ENCODE data around the gene HSD17B12.
"Not testable (repeated sequence)": the region's sequence is repeated elsewhere in the genome, so short reads cannot be mapped to it uniquely, and the experiment has no call there.

HSD17B12 gene

DNA sequence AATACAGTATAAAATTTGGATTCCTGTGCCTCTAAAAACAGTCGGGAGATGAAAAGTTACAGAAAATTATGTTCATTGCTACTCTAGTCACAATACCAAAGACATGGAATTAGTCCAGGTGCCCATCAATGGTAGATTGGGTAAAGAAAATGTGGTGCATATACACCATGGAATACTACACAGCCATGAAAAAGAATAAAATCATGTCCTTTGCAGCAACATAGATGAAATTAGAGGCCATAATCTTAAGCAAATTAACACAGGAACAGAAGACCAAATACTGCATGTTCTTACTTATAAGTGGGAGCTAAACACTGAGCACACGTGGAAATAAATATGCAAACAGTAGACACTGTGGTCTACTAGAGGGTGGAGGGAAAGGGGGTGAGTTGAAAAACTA lies 67.6 kb downstream of the HSD17B12 start:
- no peak for DNase-seq

DNA sequence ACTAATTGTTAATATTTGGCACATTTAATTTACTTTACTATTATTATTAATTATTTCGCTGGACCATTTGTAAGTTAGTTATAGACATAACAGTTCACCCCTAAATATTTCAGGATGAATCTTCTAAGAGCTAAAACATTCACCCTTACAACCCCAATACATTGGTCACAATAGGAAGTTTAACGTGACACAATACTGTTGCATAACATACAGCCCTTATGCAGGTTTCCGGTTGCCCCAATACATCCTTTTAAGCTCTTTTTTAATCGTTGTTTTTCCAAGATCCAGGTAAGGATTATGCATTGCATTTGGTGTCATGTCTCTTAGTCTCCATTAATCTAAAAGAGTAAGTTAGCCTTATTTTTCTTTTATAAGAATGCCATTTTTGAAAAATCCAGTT lies 71.2 kb downstream of the HSD17B12 start:
- DNase-seq = no peak

DNA sequence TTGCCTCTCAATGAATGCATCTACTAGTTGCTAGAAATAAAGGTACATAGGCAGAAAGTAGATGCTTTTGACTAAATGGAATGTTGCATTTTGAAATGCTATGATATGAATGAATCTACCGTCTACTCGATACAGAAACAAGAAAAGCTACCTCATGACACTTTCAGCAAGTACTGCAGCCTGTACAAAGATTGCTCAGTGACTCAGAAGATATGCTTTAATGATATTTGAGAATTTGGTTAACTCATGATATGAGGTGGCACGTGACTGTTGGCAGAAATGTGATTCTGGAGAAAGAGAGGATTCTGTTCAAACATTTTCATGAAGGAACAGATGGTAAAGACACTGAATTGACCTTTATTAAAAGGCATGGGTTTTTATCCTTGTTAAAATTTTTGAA lies 76.0 kb downstream of the HSD17B12 start:
- no peak for DNase-seq

DNA sequence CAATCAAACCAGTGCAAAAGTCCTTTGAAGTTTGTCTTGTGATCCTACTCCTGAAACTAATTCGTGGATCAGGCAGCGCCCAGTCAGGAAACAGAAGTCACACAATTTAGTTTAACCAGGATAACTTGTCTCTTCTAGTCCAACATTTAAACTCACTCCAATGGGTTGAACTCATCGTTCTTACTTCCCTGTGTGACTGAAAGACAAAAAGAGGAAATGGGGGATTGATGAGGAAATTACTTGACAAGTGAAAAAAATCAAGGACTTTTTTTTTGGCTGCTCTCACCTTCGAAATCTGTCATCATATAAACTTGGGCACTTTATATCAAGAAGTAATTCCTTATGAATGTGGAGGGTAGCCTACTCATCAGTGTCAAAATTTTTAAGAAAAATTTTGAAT lies 78.4 kb downstream of the HSD17B12 start:
- DNase-seq = no peak

DNA sequence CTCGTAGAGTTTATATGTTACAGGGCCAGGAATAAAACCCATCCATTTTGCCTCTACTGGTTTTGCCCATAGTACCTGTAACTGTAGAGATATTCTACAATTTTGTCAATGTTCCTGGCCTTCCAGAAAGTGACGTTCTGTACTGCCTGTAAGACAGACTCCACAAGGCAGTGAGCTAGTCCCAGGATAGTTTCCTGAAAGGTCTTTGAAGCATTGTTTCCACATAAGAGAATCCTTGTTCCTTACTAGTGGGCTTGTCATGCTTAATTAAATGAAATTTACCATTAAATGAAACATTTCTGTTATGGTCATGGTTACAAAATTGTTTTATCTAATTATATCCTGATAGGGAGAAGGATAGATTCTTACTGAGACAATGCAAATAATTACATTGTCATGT lies 80.4 kb downstream of the HSD17B12 start:
- no peak for DNase-seq

DNA sequence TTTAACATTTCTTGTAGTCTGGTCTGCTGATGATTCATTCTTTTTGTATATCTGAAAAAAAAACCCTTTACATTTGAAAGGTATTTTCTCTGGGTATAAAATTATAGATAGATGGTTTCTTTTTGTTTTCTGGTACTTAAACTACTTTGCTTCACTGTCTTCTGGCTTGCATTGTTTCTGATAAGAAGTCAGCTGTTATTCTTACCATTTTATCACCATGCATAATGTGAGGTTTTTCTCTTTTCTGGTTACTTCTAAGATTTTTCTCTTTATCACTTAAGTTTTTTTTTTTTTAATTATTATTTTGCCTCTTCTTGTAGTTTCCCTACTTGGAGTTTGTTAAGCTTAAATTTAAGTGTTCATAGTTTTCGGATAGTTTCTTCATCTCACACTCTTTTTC lies 84.7 kb downstream of the HSD17B12 start:
- no peak for DNase-seq

DNA sequence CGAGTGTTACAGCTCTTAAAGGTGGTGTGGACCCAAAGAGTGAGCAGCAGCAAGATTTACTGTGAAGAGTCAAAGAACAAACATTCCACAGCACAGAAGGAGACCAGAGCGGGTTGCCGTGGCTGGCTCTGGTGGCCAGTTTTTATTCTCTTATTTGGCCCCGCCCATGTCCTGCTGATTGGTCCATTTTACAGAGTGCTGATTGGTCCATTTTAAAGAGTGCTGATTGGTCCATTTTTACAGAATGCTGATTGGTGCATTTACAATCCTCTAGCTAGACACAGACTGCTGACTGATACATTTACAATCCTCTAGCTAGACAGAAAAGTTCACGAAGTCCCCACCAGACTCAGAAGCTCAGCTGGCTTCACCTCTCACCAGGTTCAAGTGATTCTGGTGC lies 88.1 kb downstream of the HSD17B12 start:
- DNase-seq = not testable (repeated sequence)

DNA sequence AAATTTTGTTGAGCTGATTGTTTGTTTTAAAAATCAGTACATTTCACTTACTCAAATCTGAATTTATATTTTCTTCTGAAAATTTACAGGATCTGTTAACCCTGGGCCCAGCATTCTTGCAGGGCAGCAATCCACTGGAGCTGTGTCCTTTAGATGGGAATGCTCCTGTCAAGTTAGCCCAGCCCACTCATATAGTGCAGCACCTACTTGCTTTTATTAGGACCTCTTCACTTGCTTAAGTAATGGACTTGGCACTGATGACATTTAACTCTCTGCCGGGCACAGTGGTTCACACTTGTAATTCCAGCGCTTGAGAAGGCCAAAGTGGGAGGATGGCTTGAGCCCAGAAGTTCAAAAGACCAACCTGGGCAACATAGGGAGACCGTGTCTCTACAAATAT lies 89.6 kb downstream of the HSD17B12 start:
- DNase-seq = no peak

DNA sequence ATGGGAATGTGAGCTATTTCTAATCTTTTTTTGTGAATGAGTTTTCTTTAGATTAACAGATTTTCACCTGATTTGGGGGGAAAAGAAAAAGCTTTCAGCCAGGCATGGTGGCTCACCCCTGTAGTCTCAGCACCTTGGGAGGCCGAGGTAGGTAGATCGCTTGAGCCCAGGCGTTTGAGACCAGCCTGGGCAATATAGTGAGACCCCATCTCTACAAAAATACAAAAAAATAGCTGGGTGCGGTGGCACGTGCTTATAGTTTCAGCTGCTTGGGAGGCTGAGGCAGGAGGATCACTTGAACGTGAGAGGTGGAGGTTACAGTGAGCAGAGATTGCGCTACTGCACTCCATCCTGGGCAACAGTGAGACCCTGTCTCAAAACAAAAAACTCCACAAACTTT lies 92.2 kb downstream of the HSD17B12 start:
- no peak for DNase-seq

DNA sequence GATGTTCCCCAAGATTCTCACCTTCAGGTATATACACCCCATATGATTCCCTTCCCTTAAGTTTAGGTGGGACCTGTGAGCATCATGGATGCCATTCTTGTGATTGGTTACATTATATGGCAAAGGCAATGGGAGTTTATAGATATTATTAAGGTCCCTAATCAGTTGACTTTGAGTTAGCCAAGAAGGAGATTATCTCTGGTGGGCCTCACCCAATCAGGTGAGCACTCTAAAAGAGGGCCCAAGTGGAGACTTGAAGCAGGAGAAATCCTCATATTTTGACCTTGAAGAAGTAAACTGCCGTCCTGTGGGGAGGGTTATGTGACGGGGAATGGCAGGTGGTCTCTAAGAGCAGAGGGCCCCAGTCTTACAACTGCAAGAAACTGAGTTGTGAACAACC lies 94.2 kb downstream of the HSD17B12 start:
- DNase-seq = no peak

DNA sequence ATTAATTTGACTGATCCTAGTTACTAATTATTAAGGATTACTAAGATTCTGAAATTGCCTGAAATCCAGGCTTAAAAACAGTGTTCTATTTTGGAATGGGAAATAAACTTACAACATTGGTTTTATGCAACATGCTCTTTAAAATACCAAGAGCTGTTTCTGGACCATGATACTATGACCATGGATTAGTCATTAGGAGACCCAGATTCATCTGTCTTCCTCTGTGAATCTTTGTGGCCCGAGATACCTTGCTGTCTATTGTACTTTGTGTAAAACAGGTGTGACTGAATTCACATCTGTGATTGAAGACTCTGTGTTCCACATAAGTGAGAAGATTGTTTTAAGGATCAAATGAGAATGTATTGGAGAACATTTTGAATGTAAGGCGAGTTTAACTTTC lies 98.8 kb downstream of the HSD17B12 start:
- no peak for DNase-seq

DNA sequence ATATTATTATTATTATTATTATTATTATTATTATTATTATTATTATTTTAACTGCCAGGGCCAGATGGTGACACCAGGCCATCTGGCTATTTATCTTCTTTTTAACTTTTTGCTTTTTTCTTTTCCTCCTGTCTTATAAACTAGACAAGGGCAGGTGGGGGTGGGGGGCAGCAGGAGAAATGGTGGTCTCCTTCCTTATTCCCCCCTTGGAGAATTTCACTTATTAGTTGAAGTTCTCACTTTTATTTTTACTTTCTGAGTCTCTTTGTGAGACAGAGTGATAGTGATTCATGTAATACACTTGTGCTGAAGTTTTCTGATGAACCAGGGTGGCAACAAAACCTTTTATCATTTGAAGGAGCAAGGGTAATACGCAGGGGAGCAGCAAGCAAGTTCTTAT lies 103.8 kb downstream of the HSD17B12 start:
- no peak for DNase-seq

DNA sequence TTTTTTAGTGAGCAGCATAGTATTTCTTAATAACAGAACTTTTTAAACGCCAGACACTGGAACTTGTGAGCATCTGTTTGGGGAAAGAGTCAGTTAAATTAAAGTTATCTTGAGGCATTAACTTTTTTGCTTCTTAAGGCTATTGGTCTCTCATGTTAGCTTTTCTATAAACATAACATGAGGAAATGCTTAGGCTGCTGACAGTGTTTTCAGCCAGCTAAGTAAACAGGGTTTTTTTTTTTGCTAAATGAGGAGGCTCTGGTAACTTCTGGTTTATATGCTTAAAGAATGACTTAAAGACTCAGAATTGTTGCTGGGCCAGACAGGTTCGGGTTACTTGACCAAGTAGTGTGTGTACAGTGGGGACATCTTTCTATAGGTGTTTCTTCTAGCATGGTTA lies 104.3 kb downstream of the HSD17B12 start:
- DNase-seq = no peak

DNA sequence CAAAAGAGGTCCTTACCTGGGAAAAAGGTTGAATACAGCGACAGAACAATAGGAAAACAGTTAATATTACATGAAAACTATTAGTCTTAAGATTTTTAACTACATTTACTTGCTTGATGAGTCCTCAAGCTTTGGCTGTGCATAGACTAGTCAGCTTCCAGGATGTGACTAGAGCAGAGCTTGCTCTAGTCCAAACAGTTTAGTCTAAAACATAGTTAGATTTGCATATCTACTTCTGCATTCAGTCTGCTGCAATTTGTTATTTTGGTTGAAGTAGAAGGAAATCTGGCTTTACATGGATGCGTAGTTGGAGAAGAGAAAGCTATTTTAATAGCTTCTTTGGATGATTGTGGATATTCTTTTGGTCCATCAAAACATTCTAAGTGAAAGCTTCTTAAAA lies 104.8 kb downstream of the HSD17B12 start:
- no peak for DNase-seq

DNA sequence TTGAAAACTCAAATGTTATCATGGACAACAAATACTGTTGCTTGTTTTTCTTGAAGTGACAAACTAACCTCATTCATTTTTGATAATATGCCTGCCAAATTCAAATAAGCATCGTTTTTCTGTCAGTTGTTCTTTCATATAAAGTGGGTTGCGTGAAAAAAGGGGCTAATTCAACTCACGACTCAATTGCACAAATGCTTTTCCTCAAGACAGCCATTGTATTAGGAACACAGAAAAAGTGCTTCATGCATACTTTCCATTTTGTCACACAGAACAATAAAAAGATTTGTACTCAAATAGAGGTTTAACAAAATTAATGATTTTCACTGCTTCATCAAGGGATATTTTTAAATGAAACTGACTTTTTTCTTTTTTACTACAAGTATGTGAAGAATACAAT lies 105.5 kb downstream of the HSD17B12 start:
- DNase-seq = no peak

DNA sequence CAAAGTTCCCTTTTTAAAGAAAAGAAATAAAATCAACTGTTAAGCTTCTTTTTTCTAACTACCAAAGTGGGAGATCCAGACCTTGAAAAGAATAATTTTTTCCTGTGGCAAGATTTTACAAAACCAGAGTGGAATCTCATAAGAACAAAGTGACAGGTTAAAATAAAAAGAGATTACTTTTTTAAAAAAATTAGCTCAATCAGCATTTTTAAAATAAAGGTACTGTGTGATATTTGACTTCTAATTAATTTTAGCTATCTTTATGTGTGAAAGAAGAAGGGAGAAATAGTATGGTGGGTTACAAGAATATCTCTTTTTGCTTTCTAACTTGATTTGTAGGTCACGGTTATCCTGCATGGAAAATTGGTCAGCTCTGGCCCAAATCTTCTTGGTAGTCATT lies 107.3 kb downstream of the HSD17B12 start:
- no peak for DNase-seq

DNA sequence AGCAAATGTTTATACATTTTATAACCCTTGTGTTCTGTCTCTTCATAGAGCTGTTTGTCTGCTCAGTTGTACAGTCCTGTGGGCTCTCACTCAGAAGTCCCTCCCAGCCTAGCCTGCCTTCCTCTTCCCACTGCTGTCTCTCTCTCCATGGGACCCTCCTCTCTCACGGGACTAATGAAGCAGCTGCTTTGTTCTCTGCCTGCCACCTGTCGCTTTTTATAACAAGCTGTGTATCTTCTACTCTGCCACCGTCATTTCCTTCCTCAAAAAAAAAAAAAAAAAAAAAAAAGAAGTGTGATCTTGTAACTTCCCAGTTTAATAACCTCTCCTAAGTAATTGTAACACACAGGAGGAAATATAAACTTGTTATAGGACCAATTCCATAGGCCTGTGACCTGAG lies 107.9 kb downstream of the HSD17B12 start:
- DNase-seq = no peak

DNA sequence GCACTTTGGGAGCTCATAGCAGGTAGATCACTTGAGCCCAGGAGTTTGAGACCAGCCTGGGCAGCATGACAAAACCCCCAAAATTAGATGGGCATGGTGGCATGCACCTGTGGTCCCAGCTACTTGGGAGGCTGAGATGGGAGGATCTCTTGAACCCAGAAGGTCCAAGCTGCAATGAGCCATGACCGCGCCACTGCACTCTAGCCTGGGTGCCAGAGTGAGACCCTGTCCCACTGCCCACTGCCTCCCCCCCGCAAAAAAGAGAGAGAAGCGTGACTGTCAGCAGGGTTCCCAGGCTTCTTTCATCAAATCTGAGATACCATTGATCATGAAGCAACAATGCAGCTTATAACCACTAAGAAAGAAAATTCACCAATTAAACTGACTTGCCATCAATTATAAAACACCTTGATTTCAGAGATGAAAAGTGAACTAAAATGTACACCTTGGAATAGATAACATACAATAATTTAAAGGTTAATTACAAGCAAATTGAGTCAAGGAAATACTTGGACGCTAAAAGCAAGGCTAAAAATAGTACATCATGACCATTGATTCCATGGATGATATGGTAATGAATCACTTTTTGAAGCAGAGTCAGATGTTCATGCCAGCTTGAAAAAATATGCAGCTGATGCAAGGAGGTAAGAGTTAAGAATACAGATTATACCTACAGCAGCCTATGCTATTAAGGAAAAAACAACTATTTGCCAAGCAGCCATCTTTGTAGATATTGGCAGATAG lies 109.3 kb downstream of the HSD17B12 start:
- no peak for DNase-seq

DNA sequence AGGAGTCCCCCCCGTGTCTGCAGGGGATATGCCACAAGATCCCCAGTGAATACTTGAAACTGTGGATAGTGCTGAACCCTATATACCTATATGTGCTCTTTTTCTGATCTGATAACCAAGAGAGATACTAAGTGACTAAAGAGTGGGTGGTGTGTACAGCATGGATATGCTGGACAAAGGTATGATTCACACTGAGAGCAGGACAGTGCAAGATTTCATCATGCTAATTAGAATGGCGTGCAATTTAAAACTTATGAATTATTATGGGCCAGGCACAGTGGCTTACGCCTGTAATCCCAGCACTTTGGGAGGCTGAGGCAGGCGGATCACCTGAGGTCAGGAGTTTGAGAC lies 109.9 kb downstream of the HSD17B12 start:
- no peak for DNase-seq

DNA sequence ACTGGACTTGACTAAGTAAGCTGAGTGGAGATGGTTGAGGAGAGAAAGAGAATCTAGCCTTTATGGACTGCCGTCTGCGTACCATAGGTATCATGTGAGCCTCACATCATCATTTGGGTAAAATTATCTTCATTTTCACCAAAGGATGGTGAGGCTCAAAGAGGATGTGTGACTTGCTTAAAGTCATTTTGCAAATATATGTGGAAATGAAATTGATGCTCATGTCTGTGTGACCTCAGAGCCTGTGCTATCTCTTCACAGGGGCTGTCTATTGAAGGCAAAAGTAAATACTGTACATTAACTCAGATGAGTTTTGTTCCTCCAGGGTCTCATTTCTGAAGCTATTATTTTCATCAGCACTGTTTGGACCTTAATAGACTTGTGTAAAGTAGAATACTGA lies 116.8 kb downstream of the HSD17B12 start:
- no peak for DNase-seq

DNA sequence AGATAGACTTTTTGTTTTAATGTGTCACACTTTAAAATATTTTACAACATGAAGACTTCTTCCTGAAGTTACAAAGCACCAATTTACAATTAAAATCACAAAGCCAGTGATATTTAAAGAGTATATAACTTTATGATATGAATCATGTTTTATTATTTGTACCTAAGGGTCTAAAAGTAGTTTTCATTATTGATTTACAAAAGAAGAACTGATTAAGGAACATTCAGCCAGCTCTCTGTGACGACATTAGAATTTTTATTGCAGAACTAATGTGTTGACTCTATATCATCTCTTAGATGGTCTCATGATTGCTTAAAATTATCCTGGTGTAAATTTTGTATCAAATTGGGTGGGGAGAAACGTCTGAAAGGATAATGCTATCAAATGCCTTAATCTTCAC lies 117.3 kb downstream of the HSD17B12 start:
- DNase-seq = no peak

DNA sequence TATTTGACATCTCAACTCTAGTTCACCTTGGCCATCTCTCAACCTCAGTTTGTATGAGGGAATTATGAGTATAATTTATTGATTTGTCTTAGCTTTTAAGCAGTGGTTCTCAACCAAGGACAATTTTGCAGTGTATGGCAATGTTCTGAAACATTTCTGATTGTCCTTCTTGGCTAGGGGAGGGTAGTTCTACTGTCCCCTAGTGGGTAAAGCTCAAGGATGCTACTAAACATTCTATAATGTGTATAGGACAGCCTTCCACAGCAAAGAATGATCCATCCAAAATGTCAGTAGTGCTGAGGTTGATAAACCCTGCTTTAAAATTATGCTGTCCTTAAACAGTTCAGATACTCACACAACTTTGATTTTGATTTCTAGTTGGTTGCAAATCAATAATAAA lies 122.0 kb downstream of the HSD17B12 start:
- no peak for DNase-seq

DNA sequence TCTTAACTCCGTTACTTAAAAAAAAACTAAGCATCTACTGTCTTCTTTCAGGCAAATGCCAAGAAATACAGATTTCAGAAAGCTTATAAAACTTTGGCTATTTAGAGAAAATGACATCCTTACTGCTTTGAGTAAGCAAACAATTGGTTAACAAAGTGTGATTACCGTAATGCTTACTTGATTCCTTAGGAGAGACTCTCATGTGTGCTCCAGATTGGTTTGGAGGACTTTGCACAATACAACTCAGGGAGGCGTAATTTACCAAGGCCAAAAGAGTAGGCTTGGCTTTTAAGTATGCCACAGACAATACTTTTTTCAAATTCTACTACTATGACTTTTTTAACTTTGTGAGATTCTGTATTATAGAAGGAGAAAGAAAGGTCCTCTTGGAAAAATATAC lies 123.2 kb downstream of the HSD17B12 start:
- DNase-seq = no peak

DNA sequence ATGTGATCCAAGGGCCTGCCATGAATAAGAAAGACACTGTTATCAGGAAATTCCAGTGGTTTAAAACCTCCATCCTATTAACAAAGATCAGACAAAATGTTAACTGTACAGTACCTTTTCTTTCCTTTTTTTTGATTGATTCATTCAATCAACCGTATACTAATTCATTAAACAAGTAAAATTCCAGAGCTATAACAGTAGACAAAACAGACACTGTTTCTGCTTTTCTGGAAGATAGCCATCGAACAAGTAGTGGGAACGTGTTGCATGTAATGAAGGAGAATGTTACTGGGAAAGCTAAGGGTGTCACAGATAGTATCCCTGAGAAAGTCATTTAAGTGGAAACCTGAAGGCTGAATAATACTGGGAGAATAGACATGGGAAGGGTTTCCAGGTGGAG lies 126.4 kb downstream of the HSD17B12 start:
- no peak for DNase-seq

DNA sequence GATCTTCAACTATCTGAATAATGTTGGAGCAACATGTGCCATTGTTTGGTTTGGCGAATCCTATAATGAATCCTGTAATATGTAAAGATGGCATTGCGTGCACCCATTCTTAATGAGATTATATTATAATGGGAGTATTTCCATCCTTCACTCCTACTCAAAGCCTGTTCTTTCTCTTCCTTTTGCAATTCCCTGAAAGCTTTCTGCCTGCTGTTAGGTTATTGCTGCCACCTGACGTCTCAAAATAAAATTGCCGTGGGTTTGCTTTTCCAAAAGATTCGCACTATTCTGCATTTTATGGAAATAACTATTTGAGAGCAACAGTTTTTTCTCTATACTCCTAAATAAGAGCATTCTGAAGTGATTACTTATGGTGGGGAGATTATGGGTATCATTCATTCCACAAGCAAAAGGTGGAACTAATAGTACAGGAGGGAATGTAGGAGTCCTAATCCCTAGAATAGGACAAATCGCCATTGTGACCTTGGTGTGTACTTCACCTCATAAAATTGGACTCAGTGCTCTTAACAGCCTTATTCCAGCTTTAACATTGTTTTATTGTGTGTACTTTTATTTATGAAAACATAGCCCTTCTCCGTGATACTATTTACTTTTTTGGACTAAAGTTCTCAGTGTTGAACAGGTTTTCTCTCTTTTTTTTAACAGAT lies 130.5 kb downstream of the HSD17B12 start:
- no peak for DNase-seq
